HepG2 (cell line): Measurements from ENCODE around the gene EPDR1. TPM values are rescaled to one million over a fixed set of nuclear protein-coding genes. Genes with fewer than 3 reads are reported as not detected.
A peak's percentile ranks its signal among the peaks of the same experiment; 100 is the strongest.

Source experiments
- ARHGAP35 ChIP-seq: sonication (generic); formaldehyde crosslinking; IDR thresholded peaks from 2 replicates; pipeline ENCODE4 v1.9.0; 2022; ENCODE audit warnings: mild to moderate bottlenecking, inconsistent platforms, moderate library complexity, missing genetic modification reagents, borderline replicate concordance
- CBX1 ChIP-seq: IDR thresholded peaks from one replicate; pipeline ENCODE4 v1.6.1; 2016; ENCODE audit warnings: antibody characterized with exemption, low read depth
- GABPA ChIP-seq, 2 experiments: IDR thresholded peaks; 2 replicates each; pipeline ENCODE4 v1.6.1; 2011 to 2016; ENCODE audit warnings: low read depth in 2 of 2, low read length in 1 of 2, missing biosample characterization in 1 of 2, missing genetic modification characterization in 1 of 2
- HMG20B ChIP-seq: conservative IDR thresholded peaks from 2 replicates; pipeline ENCODE4 v1.6.1; 2016; ENCODE audit warnings: missing genetic modification reagents, missing compliant biosample characterization
- KDM1A ChIP-seq: IDR thresholded peaks from 2 replicates; pipeline ENCODE4 v1.6.1; 2016; ENCODE audit warnings: missing compliant biosample characterization
- KLF16 ChIP-seq, 2 experiments: sonication (generic) in 1 of 2; formaldehyde crosslinking in 1 of 2; IDR thresholded peaks; 2 replicates each; pipeline versions ENCODE4 v1.6.1 to v1.8.0; 2016 to 2023; ENCODE audit warnings: missing genetic modification reagents in 2 of 2, missing compliant biosample characterization in 1 of 2
- MAZ ChIP-seq, 2 experiments: sonication (generic) in 1 of 2; formaldehyde crosslinking in 1 of 2; IDR thresholded peaks; 2 replicates each; pipeline versions ENCODE4 v1.5.0 to v1.6.1; 2012 to 2020; ENCODE audit warnings: low read depth in 2 of 2, mild to moderate bottlenecking in 2 of 2, borderline replicate concordance in 1 of 2, improper control_type of control experiment in 1 of 2, low read length in 1 of 2, missing genetic modification reagents in 1 of 2, moderate library complexity in 1 of 2
- MYC ChIP-seq: sonication (generic); formaldehyde crosslinking; IDR thresholded peaks from 2 replicates; pipeline ENCODE4 v1.9.0; 2021; ENCODE audit warnings: missing genetic modification reagents, borderline replicate concordance
- ONECUT2 ChIP-seq: sonication (generic); formaldehyde crosslinking; IDR thresholded peaks from 2 replicates; pipeline ENCODE4 v1.4.0; 2020; ENCODE audit warnings: missing genetic modification reagents
- POLR2G ChIP-seq: fragments of 200-400 bp; formaldehyde crosslinking; IDR thresholded peaks from 2 replicates; pipeline ENCODE4 v1.6.1; 2018; ENCODE audit warnings: mild to moderate bottlenecking, low read depth, low read length, moderate library complexity
- TAF1 ChIP-seq: sonication (generic); formaldehyde crosslinking; IDR thresholded peaks from 2 replicates; pipeline ENCODE4 v1.4.0; 2020; ENCODE audit warnings: missing genetic modification reagents
- ZBTB37 ChIP-seq: sonication (generic); formaldehyde crosslinking; IDR thresholded peaks from 2 replicates; pipeline ENCODE4 v1.4.0; 2020; ENCODE audit warnings: mild to moderate bottlenecking, missing genetic modification reagents
- ZNF160 ChIP-seq: sonication (generic); formaldehyde crosslinking; IDR thresholded peaks from 2 replicates; pipeline ENCODE4 v1.8.0; 2022; ENCODE audit warnings: mild to moderate bottlenecking, inconsistent platforms, missing genetic modification reagents
- ZNF3 ChIP-seq: IDR thresholded peaks from 2 replicates; pipeline ENCODE4 v1.7.0; 2017; ENCODE audit warnings: inconsistent platforms
- ZNF432 ChIP-seq: sonication (generic); formaldehyde crosslinking; IDR thresholded peaks from 2 replicates; pipeline ENCODE4 v1.5.0; 2020; ENCODE audit warnings: missing genetic modification reagents, mild to moderate bottlenecking, borderline replicate concordance
- ZNF510 ChIP-seq: sonication (generic); formaldehyde crosslinking; IDR thresholded peaks from 2 replicates; pipeline ENCODE4 v1.4.0; 2020; ENCODE audit warnings: low read depth, mild to moderate bottlenecking, missing genetic modification reagents
- ZNF704 ChIP-seq: sonication (generic); formaldehyde crosslinking; IDR thresholded peaks from 2 replicates; pipeline ENCODE4 v1.8.1; 2023; ENCODE audit warnings: mild to moderate bottlenecking, inconsistent platforms, moderate library complexity, missing genetic modification reagents, borderline replicate concordance
- ZNF761 ChIP-seq: sonication (generic); formaldehyde crosslinking; conservative IDR thresholded peaks from 2 replicates; pipeline ENCODE4 v1.4.0; 2020; ENCODE audit warnings: mild to moderate bottlenecking, missing genetic modification reagents
- polyA plus RNA-seq, 8 experiments: library from polyadenylated mRNA; depleted of rRNA in 3 of 8; stranded (reverse) in 7 of 8; unstranded in 1 of 8; fragments of >200 nt; fragmentation: Illumina TruSeq in 4 of 8; extraction: Trizol in 4 of 8; gene quantifications; 2 replicates each; pipeline versions ENCODE4 v1.2.1 to v1.2.3, GENCODE V29; 2011 to 2016; ENCODE audit warnings: low read depth in 4 of 8, missing spikeins in 1 of 8, mixed read lengths in 1 of 8; ENCODE audit not compliant: insufficient read depth in 1 of 8
- total RNA-seq, 5 experiments: library from RNA; depleted of rRNA; stranded (reverse); fragments of >200 nt; fragmentation: Illumina TruSeq; extraction: Trizol; gene quantifications; 2 replicates each; pipeline ENCODE4 v1.2.3, GENCODE V29; 2016; ENCODE audit warnings: low read depth in 1 of 5
- TF ChIP-seq, protein P1 (sequence below): IDR thresholded peaks from 2 replicates; pipeline ENCODE4 v1.6.1; 2018; ENCODE audit warnings: missing genetic modification reagents, mild to moderate bottlenecking, missing compliant biosample characterization
- TF ChIP-seq, protein P2 (sequence below): sonication (generic); formaldehyde crosslinking; IDR thresholded peaks from 2 replicates; pipeline ENCODE4 v1.8.0; 2022; ENCODE audit warnings: missing genetic modification reagents, mild to moderate bottlenecking, moderate library complexity, borderline replicate concordance
- TF ChIP-seq, protein P3 (sequence below): sonication (generic); formaldehyde crosslinking; IDR thresholded peaks from 2 replicates; pipeline ENCODE4 v1.4.0; 2020; ENCODE audit warnings: mild to moderate bottlenecking, low read depth, missing genetic modification reagents

Gene EPDR1
- total and polyA plus RNA-seq, 2 of the 13 experiments (the other 11 are each of a cell fraction or from before 2014, with no cell fraction given): 38.3 to 50.2 TPM

DNA sequence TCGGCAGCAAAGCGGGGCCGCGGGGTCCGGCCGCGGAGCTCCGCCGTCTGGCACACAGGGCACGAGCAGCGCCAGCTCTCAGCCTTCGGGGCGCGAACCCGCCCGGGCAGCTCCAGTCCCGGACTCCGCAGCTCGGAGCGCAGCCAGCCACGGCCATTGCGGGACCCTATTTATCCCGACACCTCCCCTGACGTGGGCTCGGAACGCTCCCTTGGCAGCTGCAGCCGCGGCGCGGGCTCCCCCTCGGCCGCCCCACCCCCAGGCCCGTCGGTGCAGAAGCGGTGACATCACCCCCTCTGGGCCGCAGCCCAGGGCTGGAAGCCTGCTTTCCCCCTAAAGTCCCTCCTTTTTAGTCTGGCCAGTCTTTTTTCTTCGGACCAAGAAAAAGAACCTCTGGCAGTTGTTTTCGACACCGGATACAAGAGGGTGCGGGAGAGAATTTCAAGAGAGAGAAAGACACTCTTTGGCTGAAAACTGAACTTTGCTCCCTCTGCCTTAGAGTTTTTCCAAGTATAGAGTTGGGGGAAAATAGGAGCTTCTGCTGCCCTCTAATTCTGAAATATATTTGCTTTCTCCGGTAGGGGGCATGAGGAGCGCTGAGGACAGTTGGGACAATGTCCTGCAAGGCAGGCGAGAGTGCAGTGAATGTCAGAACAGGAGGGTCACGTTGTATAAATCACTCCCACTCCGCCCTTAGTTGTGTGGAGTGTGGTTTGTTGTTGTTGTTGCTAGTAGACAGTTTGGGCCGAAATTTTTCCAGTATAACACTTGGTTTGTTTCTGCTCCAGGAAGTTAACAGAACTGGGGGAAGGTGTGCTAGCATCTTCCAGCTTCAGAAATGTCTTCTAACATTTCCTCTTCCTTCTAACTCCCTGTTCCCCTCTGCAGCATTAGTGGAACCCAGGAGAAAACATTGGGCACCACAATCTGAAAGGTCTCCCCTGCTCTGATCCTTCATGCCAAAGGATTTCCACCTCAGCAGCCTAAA lies 3.5 kb upstream of the EPDR1 start, which contains the start of gene SFRP4 (continued):
- no peak for TF ChIP-seq GABPA (IDR thresholded peaks at IDR 0.05; ENCODE audit: low read depth, low read length)
- TF ChIP-seq GABPA (CRISPR knock-in tag; IDR thresholded peaks at IDR 0.05; ENCODE audit: low read depth): no peak
- TF ChIP-seq MYC (CRISPR knock-in tag): 0 out of 2 replicates have a peak, but pooled peaks have one; percentile 20
- TF ChIP-seq KDM1A: no peak
- TF ChIP-seq ONECUT2 (CRISPR knock-in tag): no peak
- TF ChIP-seq KLF16 (CRISPR knock-in tag; IDR thresholded peaks at IDR 0.05): no peak
- TF ChIP-seq TAF1 (CRISPR knock-in tag): no peak; the same call in 1 of the 2 replicates
- no peak for TF ChIP-seq ZBTB37 (CRISPR knock-in tag)
- no peak for TF ChIP-seq ZNF761 (CRISPR knock-in tag)
- 0 out of 2 replicates have a peak, but pooled peaks have one; percentile 29 for TF ChIP-seq MAZ (IDR thresholded peaks at IDR 0.05; ENCODE audit: borderline replicate concordance, low read depth, low read length)
- no peak for TF ChIP-seq MAZ (CRISPR knock-in tag; IDR thresholded peaks at IDR 0.05; ENCODE audit: low read depth)
- TF ChIP-seq ZNF704: peak; percentile 81; the same call in 1 of the 2 replicates
- no peak for TF ChIP-seq ZNF510 (CRISPR knock-in tag)
- TF ChIP-seq ZNF432 (CRISPR knock-in tag): no peak
- TF ChIP-seq, protein P1, sequence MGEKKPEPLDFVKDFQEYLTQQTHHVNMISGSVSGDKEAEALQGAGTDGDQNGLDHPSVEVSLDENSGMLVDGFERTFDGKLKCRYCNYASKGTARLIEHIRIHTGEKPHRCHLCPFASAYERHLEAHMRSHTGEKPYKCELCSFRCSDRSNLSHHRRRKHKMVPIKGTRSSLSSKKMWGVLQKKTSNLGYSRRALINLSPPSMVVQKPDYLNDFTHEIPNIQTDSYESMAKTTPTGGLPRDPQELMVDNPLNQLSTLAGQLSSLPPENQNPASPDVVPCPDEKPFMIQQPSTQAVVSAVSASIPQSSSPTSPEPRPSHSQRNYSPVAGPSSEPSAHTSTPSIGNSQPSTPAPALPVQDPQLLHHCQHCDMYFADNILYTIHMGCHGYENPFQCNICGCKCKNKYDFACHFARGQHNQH (CRISPR knock-in tag): no peak
- TF ChIP-seq, protein P2, sequence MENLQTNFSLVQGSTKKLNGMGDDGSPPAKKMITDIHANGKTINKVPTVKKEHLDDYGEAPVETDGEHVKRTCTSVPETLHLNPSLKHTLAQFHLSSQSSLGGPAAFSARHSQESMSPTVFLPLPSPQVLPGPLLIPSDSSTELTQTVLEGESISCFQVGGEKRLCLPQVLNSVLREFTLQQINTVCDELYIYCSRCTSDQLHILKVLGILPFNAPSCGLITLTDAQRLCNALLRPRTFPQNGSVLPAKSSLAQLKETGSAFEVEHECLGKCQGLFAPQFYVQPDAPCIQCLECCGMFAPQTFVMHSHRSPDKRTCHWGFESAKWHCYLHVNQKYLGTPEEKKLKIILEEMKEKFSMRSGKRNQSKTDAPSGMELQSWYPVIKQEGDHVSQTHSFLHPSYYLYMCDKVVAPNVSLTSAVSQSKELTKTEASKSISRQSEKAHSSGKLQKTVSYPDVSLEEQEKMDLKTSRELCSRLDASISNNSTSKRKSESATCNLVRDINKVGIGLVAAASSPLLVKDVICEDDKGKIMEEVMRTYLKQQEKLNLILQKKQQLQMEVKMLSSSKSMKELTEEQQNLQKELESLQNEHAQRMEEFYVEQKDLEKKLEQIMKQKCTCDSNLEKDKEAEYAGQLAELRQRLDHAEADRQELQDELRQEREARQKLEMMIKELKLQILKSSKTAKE (CRISPR knock-in tag): no peak
- peak; percentile 55; the same call in 1 of the 2 replicates for TF ChIP-seq POLR2G
- TF ChIP-seq, protein P3, sequence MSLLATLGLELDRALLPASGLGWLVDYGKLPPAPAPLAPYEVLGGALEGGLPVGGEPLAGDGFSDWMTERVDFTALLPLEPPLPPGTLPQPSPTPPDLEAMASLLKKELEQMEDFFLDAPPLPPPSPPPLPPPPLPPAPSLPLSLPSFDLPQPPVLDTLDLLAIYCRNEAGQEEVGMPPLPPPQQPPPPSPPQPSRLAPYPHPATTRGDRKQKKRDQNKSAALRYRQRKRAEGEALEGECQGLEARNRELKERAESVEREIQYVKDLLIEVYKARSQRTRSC (CRISPR knock-in tag): no peak
- TF ChIP-seq HMG20B (CRISPR knock-in tag): no peak
- no peak for TF ChIP-seq ZNF160 (CRISPR knock-in tag)
- no peak for TF ChIP-seq ARHGAP35
- TF ChIP-seq CBX1: no peak
- TF ChIP-seq ZNF3 (CRISPR knock-in tag): no peak
